Pancreas (tissue), 10 donors: Measurements from ENCODE around the gene CFAP77. TPM values are rescaled to one million over a fixed set of nuclear protein-coding genes. Genes with fewer than 3 reads are reported as not detected.

Experiments
- ATAC-seq, 4 donors: fragments of 200-7000 bp; cut with Tn5 transposase; one replicate each; pipeline versions ENCODE4 v1.8.0 to v1.9.1; 2020; ENCODE audit warnings: mild to moderate bottlenecking in 4 of 4, moderate library complexity in 4 of 4
- DNase-seq, 6 donors: peaks; one replicate each; pipeline ENCODE4 v3.0.0-alpha.2; 2020
- FAIRE-seq: peaks from 2 replicates; lab custom pipeline; 2012; peaks lifted over from hg19 to GRCh38; lab: Jason Lieb, UNC
- H3K27ac ChIP-seq, 4 donors: fragments of 200-600 bp; sonication (generic); 1 replicate in 3 of 4; 2 replicates in 1 of 4; pipeline versions ENCODE4 v1.5.0 to v1.8.0; 2020
- H3K27me3 ChIP-seq, 4 donors: fragments of 200-600 bp; one replicate each; pipeline ENCODE4 v1.8.0; 2021
- H3K36me3 ChIP-seq, 3 donors: fragments of 200-600 bp; sonication (generic) in 1 of 3; one replicate each; pipeline versions ENCODE4 v1.5.0 to v1.8.0; 2020 to 2021
- H3K4me1 ChIP-seq, 3 donors: fragments of 200-600 bp; one replicate each; pipeline ENCODE4 v1.8.0; 2021
- H3K4me3 ChIP-seq, 4 donors: fragments of 200-600 bp; sonication (generic) in 2 of 4; one replicate each; pipeline versions ENCODE4 v1.5.0 to v1.8.0; 2020 to 2021
- H3K9me3 ChIP-seq, 4 donors: fragments of 200-600 bp; one replicate each; pipeline ENCODE4 v1.8.0; 2021
- WGBS, 2 donors: extraction: QIAGEN DNeasy Blood & Tissue Kit; methylation state at CpG; one replicate each; pipeline ENCODE4 v1.1.7; 2013; 5-methylcytosine and 5-hydroxymethylcytosine counted together
- intact Hi-C, 3 donors: fragments of 100-400 bp; cut with DNase I; formaldehyde crosslinking; loops; one replicate each; pipeline versions ENCODE4 v1.11.1 to v1.14.2; 2022
- polyA plus RNA-seq, 2 donors: library from polyadenylated mRNA; stranded (reverse); fragments of 200-250 nt; gene quantifications; one replicate each; pipeline ENCODE4 v1.2.3, GENCODE V29; 2013
- total RNA-seq, 6 donors: library from RNA; stranded (reverse); fragmentation: NEBNext Ultra II Directional in 4 of 6; extraction: Animal tissue kit (Norgen Biotek cat#: 25700) in 4 of 6; gene quantifications; one replicate each; pipeline versions ENCODE4 v1.2.1 to v1.2.4, GENCODE V29; 2021 to 2023
- TF ChIP-seq, protein P1 (sequence below), 4 donors: fragments of 200-600 bp; sonication (generic) in 3 of 4; IDR thresholded peaks; one replicate each; pipeline versions ENCODE4 v1.5.0 to v1.8.0; 2021; ENCODE audit warnings: antibody characterized with exemption in 4 of 4
- donor health status: healthy with polysubstance abuse.
- donor health status: DM: no; HTN: no; CAD: no; lungs with moderate emphysema.
- donor health status: DM: no; HTN: no; CAD: no.
- donor health status: control.
- donor health status: control.
- donor health status: Bipolar disorder and iron deficiency.
- donor health status: DM: yes; HTN: yes; CAD: no.
- donor health status: DM: no; HTN: no; CAD: no.
- donor health status: DM: no; HTN: no; CAD: no.
- donor health status: DM: yes; HTN: yes; CAD: no.

The CFAP77 gene
- total and polyA plus RNA-seq, 8 donors, result not detected

DNA sequence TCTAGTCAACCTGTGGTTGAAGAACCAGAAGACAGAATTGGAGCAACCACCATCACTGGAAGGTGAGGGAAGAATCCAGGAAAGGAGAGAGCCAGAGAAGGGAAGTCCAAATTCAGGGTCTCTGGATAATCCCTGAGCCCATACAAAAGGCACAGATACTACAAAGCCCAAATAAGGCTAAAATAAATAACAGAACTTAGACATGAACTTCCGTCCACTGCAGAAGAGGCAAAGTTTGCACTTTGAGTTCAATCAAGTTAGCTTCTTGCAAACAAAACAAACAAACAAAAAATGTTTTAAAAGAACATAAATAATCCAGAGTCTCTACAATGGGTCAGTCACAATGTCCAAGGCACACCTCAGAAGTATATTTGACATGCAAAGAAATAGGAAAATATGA, 21.0 kb downstream of the CFAP77 start:
- no peaks in the 10 kb centered on the region for H3K9me3 ChIP-seq
- TF ChIP-seq, protein P1, sequence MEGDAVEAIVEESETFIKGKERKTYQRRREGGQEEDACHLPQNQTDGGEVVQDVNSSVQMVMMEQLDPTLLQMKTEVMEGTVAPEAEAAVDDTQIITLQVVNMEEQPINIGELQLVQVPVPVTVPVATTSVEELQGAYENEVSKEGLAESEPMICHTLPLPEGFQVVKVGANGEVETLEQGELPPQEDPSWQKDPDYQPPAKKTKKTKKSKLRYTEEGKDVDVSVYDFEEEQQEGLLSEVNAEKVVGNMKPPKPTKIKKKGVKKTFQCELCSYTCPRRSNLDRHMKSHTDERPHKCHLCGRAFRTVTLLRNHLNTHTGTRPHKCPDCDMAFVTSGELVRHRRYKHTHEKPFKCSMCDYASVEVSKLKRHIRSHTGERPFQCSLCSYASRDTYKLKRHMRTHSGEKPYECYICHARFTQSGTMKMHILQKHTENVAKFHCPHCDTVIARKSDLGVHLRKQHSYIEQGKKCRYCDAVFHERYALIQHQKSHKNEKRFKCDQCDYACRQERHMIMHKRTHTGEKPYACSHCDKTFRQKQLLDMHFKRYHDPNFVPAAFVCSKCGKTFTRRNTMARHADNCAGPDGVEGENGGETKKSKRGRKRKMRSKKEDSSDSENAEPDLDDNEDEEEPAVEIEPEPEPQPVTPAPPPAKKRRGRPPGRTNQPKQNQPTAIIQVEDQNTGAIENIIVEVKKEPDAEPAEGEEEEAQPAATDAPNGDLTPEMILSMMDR (IDR thresholded peaks at IDR 0.05), result no peak
- H3K36me3 ChIP-seq, result no peaks in the 10 kb centered on the region
- FAIRE-seq (no peak), DNase-seq (no peak), ATAC-seq (no peak)
- no peaks in the 10 kb centered on the region for H3K4me1 ChIP-seq
- WGBS, 2 donors, result 41 to 52% methylated on average over 1 of the region's 1 CpG
- intact Hi-C loops, result no loop called here
- H3K27ac ChIP-seq, result no peak overlapping the region
- peaks cover 0 to 8% (median 0%) of the 10 kb centered on the region in 4 donors for H3K27me3 ChIP-seq
- H3K4me3 ChIP-seq, result no peak overlapping the region

DNA sequence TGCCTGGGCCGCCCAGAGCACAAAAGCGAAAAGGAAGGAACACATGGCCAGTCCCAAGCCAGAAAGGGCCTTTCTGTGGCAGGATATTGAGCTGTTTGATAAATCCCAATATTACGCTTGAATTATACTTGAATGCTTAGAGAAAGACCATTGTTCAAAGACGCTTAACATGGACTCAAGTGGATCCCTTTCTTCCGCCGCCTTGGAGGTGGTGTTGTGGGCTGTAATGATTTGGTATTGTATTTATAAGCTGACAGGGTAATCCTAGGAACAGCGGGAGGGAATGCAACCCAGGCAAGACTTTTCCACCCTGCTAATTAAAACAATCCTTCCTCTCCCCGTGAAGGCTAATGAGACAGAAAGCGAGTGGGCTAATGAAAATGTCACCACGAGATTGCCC, 24.9 kb downstream of the CFAP77 start:
- no peak overlapping the region for H3K27ac ChIP-seq
- FAIRE-seq (no peak), ATAC-seq (no peak), DNase-seq (no peak)
- no peak overlapping the region for H3K4me3 ChIP-seq
- H3K4me1 ChIP-seq, result no peaks in the 10 kb centered on the region
- TF ChIP-seq, protein P1 (IDR thresholded peaks at IDR 0.05), result no peak
- intact Hi-C loops, result no loop called here
- no peaks in the 10 kb centered on the region for H3K36me3 ChIP-seq
- H3K27me3 ChIP-seq, result no peaks in the 10 kb centered on the region
- H3K9me3 ChIP-seq, result no peaks in the 10 kb centered on the region
- WGBS, 2 donors, result 40 to 45% methylated on average over 10 of the region's 10 CpGs

DNA sequence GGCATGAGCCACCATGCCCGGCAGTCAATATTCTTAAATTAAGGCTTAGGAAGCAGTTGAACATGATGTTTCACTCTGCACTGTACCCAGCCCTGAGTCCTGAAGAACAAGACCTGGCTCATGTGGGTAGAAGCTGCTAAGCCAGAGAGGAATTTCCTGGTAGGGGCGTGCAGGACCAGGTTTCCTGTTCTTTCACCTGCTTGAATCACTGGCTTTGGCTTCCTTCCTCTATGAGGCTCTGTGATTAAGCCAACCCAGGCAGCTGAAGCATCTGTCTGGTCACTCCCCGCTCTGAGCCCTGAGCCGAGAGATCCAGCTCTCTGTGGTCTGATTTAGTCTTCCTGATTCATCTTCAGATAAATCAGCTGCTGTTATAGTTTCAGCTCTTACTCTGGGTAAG, 29.1 kb downstream of the CFAP77 start:
- no peak for DNase-seq
- no peak for FAIRE-seq
- Histone ChIP-seq H3K27ac (no peak overlapping the region), H3K9me3 (no peaks in the 10 kb centered on the region), H3K4me3 (no peak overlapping the region), H3K4me1 (no peaks in the 10 kb centered on the region), H3K36me3 (no peaks in the 10 kb centered on the region), H3K27me3 (peaks cover 0 to 8% (median 0%) of the 10 kb centered on the region in 4 donors)
- intact Hi-C loops, result no loop called here
- TF ChIP-seq, protein P1 (IDR thresholded peaks at IDR 0.05), result no peak
- WGBS, 2 donors, result 71 to 77% methylated on average over 4 of the region's 4 CpGs
- ATAC-seq, result no peak

DNA sequence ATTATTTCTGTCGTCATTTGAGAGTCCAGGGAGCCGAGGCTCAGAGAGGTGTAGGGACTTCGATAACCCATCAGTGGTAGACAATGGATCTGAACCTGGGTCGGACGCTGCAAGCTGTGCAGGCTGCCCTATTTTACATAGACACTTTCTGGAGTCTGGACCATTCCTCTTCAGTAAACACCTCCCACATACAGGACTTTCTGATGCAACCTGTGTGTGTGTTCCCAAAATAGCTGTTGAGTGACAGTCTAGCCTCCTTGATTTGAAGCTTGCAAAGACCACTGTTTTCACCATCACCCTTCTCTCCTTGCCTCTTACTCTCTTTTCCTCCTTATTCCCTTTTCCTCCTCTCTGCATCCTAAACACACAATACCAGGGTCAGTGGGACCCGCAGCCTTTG, 30.7 kb downstream of the CFAP77 start:
- FAIRE-seq (no peak), DNase-seq (no peak), ATAC-seq (no peak)
- H3K27me3 ChIP-seq, result peaks cover 0 to 8% (median 0%) of the 10 kb centered on the region in 4 donors
- no peak overlapping the region for H3K4me3 ChIP-seq
- H3K9me3 ChIP-seq, result no peaks in the 10 kb centered on the region
- no peak overlapping the region for H3K27ac ChIP-seq
- H3K4me1 ChIP-seq, result no peaks in the 10 kb centered on the region
- 61 to 63% methylated on average over 6 of the region's 6 CpGs for WGBS, 2 donors
- TF ChIP-seq, protein P1 (IDR thresholded peaks at IDR 0.05), result no peak
- intact Hi-C loops, result no loop called here
- H3K36me3 ChIP-seq, result no peaks in the 10 kb centered on the region

DNA sequence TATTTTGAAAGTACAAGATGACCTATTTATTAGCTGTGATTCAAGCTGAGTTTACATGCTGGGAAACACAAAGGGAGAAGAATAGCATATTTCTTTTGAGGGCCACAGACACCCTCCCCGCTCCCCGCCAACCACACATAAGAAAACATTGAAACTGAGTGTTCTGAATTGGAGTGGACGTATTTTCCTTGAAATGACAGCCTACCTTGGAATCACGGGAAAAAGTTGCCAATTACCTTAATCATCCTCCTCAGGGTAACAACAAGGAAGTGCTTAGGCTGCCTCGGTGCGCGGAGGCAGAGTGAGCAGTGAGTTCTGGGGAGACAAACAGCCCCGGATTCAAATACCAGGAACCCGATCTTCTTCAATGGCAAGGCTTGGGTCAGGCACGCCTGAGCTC, 31.4 kb downstream of the CFAP77 start:
- H3K27me3 ChIP-seq, result peaks cover 0 to 8% (median 0%) of the 10 kb centered on the region in 4 donors
- no peak for FAIRE-seq
- no peaks in the 10 kb centered on the region for H3K9me3 ChIP-seq
- intact Hi-C loops, result no loop called here
- WGBS, 2 donors, result 29 to 44% methylated on average over 10 of the region's 10 CpGs
- no peak overlapping the region for H3K4me3 ChIP-seq
- no peak overlapping the region for H3K27ac ChIP-seq
- DNase-seq, result no peak
- TF ChIP-seq, protein P1 (IDR thresholded peaks at IDR 0.05), result no peak
- no peaks in the 10 kb centered on the region for H3K4me1 ChIP-seq
- ATAC-seq, result no peak
- no peaks in the 10 kb centered on the region for H3K36me3 ChIP-seq
